HG03159 (cell line): ENCODE results near the gene SNX4.
"Not testable (repeated sequence)": the region's sequence is repeated elsewhere in the genome, so short reads cannot be mapped to it uniquely, and the experiment has no call there.

Experiments
- ATAC-seq: cut with Tn5 transposase; IDR thresholded peaks from one replicate; pipeline ENCODE4 v1.9.1; 2021; ENCODE audit warnings: mild to moderate bottlenecking, moderate library complexity; ENCODE audit not compliant: unreplicated experiment

The SNX4 gene

DNA sequence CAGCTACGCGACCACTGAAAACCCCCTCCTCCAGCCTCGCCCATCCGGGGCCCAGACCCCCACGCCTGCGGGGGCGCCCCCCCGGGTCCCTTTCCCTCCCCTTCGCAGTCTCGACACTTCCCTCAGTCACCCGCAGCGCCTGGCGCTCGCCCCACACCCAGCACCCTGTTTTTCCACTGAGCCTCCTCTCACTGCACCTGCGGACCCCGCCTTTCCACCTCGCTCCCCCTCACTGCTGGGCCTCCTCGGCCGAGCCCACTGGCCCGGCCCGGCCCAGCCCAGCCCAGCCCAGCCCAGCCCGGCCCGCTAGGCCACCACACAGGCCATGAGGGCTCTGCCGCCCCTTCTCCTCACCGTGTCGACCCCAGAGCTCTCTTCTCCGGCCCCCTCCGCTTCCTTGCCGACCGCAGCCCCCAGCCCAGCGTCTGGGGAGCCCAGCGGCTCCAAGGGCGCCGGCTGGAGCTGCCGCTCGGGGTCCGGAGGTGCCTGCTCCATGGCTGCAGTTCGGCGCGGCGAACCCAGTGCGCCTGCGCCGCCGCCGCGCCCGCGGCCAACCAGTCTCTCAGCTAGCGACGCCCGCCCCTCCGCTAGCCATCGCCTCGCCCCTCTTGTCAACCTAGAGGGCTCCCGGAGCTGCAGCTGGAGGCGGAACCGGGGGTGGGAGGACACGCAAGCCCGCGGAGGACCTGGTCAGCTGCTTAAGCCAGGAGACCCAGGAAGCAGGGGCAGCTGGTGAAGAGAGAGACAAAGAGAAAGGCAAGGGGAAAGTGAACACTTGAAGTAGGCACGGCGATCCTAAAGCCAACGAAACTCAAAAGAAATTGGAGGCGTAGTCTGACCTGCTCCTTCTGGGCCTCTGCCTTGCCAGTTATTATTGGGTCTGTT, at the start of gene SNX4:
Gene SNX4, minus strand, starts transcription at position 525 of the 885 bp plus-strand sequence. Its CDS starts 30 bp downstream, at position 495.
- peak; percentile 81 for ATAC-seq

DNA sequence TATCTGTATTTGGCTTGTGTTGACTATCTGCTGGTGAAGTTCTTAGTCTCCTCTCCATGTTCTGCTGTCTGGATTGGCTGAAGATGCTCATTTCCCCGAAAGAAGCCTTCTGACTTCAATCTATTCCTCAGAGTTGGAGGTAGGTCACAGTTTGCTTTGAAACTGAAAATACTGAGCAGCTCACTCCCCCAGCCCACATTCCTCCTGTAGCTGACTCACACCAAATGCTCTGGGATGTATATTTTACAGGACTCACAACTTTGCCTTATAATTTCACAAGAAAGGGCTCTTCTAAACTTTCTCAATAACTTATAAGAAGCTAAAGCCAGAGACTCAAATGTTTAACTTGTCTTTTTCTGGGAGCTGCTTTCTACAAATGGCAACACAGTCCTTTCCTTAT, 36.3 kb upstream of the SNX4 start:
- no peak for ATAC-seq

DNA sequence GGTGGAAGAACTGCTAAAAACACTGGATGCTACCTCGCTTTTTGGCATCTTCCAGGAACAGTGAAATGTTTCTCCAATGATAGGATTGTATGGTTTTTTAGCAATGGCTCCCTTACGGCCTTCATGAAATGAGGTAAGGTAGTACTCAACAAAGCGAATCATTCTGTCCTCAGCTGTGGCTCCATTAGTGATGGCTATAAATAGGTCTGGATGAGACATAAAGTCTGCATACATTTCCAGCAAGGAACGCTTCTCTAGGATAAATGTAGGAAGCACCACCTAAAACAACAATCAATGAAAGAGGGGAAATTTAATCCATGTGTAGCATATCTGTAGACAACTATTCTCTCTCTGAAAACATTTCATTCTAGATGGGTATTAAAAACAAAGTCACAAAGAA, 32.4 kb upstream of the SNX4 start:
- ATAC-seq: no peak

DNA sequence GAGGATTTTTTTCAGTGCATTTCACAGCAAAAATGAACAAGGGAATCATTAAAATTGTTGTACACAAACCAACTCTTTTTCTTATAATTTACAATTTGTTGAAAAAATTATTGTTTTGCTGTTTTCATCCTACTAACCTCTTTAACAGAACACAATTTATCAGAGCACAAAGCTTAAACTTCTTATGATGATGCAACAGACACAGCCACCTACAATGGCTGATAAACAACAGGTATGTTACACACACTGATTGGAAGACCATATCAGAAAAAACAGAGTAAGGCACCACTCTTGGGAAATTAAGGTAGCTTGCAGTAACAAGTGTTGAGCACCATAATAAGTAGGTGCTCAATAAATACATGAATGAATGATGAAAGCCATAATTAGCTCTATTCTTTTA, 8.9 kb upstream of the SNX4 start:
- no peak for ATAC-seq

DNA sequence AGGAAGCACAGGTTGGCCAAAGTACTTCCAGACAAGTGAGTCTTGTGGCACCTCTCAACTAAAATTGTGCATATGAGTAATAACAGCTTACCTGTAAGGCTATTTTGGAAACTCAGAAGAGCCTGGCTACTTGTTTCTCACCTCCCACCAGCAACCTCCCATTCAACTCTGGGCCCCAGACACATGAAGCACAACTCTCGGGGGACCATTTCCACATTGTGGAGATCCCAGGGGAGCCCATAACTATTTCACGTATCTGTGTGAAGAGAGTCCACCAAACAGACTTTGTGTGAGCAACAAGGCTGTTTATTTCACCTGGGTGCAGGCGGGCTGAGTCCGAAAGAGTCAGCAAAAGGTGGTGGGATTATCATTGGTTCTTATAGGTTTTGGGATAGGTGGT, 5.2 kb upstream of the SNX4 start:
- ATAC-seq: no peak

DNA sequence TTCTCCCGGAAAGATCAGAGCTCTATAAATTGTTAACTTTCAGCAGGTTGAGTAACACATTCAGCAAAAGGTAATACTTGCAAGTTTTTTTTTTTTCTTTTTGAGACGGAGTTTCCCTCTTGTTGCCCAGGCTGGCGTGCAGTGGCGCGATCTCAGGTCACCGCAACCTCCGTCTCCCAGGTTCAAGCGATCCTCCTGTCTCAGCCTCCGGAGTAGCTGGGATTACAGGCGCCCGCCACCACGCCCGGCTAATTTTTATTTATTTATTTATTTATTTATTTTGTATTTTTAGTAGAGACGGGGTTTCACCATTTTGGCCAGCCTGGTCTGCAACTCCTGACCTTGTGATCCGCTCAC, 539 bp upstream of the SNX4 start:
- ATAC-seq: not testable (repeated sequence)

DNA sequence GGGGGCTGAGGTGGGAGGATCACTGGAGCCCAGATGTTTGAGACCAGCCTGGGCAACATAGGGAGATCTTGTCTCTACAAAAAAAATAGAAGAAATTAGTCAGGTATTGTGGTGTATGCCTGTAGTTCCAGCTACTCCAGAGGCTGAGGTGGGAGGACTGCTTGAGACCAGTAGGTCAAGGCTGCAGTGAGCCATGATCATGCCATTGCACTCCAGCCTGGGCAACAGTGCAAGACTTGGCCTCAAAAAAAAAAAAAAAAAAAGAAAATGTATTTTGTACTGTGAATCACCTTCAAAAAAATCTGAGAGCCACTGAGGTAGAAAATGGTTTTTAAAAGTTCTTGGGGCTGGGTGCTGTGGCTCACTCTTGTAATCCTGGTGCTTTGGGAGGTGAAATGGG, 4.6 kb downstream of the SNX4 start:
- no peak for ATAC-seq

DNA sequence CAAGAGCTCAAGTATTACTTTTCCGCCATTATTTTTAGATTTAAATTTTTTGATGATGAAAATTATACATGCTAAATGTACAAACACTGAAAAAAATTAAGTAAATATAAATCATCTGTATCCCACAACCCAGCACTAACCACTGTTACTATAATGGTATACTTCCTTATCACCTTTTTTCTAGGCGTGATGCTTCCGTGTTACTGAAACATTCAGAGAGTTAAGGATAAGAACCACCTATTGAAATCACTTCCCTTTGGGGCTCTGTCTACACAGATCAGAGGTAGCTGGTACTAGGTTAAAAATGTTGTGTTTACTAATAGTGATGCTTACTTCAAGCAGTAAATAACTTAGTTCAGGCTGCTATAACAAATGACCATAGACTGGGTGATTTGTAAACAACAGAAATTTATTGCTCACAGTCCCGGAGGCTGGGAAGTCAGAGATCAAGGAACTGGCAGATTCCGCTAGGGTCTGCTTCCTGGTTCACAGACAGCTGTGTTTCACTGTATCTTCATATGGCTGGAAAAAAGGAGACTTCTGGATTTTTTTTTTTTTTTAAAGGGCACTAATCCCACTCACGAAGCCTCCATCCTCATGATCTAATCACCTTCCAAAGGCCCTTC, 6.4 kb downstream of the SNX4 start:
- ATAC-seq: no peak

DNA sequence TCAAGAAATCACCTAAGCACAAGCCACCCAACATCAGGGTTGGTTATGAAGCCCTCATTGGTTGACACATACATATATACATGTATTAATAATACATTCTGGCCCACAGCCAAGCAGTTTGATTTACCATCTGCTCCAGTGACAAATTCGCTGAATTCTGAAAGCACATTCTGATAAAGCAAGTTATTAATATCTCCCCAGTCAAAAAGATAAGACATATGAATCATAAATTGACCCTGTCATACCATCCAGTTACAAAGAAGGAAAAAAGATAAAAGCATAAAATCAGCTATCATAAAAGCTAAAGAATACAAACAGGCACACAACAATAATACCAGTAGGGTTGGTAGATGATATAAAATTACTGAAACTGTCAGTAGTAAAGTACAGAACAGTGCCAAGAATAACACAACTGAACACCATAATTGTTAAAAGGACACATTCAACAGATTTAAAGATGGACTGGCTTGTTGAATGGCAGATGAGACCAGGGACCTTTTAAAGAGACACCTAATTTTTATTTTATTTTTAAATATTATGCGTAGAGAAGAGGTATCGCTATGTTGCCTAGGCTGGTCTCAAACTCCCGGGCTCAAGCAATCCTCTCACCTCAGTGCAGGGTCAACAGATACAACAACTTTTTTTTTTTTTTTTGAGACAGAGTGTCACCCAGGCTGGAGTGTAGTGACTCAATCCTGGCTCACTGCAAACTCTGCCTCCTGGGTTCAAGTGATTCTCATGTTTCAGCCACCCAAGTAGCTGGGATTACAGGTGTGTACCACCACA, 7.7 kb downstream of the SNX4 start:
- ATAC-seq: no peak

DNA sequence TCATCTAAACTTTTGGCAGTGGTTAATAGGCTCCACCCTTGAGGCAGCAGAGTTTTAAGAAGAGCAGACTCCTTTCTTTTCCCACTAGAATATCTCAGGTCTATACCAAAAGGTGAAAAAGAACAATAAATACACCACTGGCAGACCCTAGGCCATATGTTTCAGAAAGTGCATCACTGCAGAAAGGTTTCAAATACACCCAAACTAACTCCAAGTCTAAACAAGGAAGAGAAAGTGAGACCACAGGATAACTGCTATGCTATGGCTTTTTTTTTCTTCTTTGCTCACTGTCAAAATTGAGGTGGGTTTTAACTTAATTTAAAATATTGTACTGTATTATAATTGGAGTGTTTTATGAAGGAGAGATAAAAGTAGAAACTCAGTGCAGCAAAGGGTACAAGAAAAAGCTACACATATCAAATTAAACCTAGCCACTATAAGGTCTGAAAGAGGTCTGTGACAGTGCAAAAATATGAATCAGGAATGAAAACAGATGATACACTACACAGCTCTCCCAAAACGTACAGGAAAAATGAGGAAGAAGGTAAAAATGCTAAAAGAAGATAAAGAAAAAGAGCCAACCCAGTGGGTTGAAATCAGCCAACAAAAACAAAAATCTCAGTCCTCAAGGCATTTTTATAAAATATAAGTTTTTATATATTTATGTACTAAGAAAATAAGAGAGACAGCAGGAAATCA, 8.4 kb downstream of the SNX4 start:
- ATAC-seq: no peak

DNA sequence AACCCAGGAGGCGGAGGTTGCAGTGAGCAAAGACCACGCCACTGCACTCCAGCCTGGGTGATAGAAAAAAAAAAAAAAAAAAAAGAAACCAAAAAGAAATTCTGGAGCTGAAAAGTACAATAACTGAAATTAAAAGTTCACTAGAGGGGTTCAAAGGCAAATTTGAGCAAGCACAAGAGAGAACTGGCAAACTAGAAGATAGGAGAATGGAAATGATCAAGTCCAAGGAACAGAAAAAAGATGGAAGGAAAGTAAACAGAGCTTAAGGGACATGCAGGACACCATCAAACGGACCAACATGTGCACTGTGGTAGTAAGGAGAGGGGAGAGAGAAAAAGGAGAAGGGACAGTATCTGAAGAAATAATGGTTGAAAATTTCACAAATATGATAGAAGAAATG, 12.9 kb downstream of the SNX4 start:
- ATAC-seq: no peak

DNA sequence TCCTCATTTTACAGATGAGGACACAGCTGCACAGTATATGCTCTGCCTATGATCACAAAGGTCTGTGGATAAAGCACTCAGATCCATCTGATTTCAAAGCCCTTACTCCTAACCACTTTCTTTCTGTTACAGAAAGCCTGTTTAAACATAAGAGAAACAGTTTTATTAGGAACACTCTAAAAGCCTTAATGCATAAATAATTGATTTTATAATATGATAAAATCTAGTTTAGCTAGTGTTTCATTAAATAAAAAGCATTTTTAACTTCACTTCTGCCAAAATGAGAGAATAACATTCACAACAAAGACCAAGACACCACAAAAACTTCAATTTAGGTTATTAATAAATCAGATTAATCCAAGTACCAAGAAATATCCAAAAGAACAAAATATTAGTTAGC, 21.4 kb downstream of the SNX4 start:
- ATAC-seq: no peak

DNA sequence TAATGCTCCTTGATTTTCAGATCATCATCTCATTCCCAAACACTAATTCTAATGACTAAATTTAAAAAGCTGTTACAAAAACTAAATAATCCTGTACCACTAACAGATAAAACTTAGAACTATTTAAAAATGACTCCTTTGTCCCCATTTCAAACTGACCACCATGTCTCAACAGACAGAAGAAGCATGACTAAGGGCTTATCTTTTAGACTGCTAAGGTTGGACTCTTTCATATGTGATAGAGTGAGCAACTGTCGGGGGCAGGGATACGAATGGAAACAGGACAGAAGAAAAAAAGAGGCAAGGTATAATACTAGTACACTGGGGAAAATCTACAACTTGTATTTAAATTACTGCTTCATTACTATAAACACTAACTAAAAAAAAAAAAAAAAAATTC, 23.3 kb downstream of the SNX4 start:
- no peak for ATAC-seq

DNA sequence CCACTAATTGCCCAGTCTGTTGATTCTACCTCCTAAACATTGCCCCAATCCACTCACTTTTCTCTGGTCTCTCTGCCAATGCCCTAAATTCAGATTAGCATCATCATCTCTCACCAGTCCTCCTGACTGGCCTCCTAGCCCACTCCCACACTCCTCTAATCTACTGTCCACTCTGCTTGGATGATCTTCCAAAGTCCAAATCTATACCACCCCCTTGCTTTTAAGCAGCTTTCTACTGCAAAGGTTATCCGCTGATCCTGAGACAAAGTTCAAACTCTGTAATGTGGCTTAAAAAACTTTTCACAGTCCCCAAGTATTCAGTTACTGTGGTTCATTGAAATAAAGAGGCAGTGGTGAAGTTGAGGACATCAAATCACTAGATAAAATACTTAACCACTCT, 37.6 kb downstream of the SNX4 start:
- no peak for ATAC-seq

DNA sequence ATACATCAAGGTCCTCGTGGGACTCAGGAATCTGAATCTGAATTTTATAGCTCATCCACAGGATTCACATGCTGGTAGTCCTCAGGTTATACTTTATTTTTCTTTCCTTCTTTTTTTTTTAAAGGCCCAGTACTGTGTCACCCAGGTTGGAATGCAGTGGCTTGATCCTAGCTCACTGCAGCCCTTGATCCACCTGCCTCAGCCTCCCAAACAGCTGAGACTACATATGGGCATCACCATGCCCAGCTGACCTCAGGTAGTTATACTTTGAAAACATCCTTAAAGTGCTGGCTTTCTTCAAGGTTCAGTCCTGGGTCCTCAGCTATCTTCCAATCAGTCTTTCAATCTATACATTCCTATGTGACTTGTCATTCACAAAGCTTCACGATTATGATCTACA, 38.2 kb downstream of the SNX4 start:
- ATAC-seq: no peak

DNA sequence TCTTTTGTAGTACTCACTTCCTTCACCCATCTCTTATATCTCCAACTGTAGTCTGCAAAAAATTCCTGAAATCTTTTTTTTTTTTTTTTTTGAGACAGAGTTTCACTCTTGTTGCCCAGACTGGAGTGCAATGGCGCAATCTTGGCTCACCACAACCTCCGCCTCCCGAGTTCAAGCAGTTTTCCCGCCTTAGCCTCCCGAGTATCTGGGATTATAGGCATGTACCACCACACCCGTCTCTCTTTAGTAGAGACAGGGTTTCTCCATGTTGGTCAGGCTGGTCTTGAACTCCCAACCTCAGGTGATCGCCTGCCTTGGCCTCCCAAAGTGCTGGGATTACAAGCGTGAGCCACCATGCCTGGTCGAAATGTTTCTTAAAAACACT, 38.6 kb downstream of the SNX4 start:
- not testable (repeated sequence) for ATAC-seq

DNA sequence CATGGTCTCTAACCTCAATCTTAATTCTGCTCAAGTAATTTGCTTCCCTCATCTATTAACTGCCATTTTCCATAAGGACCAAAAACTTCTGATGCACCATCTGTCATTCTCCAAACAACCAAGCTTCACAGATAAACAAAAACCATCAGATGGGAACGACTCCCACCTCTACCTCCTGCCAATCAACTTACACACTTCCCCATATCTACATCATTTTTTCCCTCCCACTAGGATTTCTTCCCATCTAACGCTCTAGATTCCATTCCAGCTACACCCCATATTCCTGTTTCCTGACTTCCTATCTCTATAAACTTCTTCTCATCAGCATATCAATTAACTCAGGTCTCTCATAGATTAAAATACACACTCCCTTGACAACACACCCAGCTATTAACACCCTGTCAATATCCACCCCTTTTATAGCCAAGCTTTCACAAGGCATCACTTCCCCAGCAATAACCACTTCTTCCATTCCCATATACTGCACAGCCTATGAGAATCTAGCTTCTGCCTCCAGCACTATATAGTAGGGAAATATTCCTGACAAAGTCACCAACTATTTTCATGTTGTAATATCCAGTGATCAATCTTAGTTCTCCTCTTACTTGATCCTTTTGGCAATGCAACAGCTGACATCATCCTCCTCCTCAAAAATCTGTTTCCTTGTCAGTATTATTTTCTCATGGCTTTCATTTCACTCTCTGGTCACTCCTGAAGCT, 39.2 kb downstream of the SNX4 start:
- no peak for ATAC-seq

DNA sequence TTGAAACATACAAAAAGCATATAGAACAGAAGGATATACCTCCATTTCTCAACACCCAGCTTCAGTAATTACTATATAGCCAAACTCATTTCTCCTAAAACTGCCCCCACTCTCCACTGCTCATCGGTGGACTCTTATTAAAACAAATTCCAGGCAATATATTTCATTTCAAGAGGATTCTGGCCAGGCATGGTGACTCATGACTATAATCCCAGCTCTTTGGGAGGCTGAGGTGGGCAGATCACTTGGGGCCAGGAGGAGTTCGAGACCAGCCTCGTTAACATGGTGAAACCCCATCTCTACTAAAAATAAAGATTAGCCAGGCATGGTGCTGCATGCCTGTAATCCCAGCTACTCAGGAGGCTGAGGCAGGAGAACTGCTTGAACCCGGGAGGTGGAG, 40.9 kb downstream of the SNX4 start:
- no peak for ATAC-seq

DNA sequence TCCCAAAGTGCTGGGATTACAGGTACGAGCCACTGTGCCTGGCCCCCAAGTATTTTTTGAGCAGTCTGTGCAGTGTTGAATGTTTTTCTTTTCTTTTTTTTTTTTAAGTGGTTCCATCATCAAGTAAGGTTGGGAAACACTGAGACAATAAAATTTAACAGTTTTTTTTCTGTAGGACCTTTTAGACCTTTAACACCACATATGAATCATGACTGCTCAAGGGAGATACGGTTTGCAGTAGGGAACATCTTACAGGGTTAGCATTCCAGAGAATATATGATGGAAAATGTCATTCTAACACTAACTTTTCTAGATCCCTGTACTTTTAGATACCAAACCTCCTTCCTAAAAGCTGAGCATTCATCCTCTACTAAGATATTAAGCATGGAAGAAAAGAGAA, 41.7 kb downstream of the SNX4 start:
- no peak for ATAC-seq

DNA sequence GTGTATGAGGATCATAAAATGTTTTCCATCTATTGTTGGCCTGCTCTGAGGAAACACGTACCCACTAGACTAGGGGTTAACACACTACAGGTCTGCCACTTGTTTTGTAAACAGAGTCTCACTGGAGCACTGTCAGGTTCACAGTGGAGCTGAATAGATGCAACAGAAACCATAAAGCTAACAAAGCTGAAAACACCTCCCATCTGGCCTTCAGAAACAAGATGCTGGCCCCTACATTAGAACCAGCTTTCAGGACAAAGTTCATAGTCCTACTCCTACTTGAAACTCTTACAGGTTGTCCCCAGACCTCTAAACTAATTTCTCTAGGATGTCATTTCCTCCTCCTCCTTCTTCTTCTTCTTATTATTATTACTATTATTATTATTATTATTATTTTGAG, 42.3 kb downstream of the SNX4 start:
- no peak for ATAC-seq

DNA sequence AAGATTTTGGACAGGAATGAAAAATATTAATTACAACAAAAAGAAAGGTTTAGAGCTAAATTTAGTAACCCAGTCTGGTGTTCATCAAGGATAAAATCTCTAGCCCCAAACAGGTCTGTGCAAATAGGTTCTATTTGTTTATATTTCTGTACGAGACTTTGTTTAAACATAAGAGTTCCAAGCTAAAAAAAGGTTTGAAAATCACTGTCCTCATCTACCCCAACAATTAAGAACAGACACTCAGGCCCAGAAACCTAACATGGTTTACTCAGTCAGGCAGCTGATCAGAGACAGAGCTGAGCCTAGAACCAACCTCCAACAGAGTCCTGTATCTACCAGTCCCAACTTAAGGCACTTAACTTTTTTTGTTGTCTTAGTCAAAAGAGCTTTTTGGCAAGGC, 49.3 kb downstream of the SNX4 start:
- no peak for ATAC-seq
